GM21390 (cell line): ENCODE measurements around the gene CELF5.
"Not testable (repeated sequence)": the region's sequence is repeated elsewhere in the genome, so short reads cannot be mapped to it uniquely, and the experiment has no call there.

Experiments
- ATAC-seq: cut with Tn5 transposase; IDR thresholded peaks from one replicate; pipeline ENCODE4 v1.9.1; 2021; ENCODE audit not compliant: unreplicated experiment

The CELF5 gene

GRCh38 chr19:3336680-3337523, 112.4 kb downstream of the CELF5 start:
- no peak for ATAC-seq

GRCh38 chr19:3338541-3339181, 114.2 kb downstream of the CELF5 start:
- ATAC-seq, result no peak

GRCh38 chr19:3340340-3340739, 115.9 kb downstream of the CELF5 start:
- ATAC-seq, result no peak

GRCh38 chr19:3342246-3342645, 117.8 kb downstream of the CELF5 start:
- no peak for ATAC-seq

- not testable (repeated sequence) for ATAC-seq
Measured at GRCh38 chr19:3342962-3343361, 118.5 kb downstream of the CELF5 start.

GRCh38 chr19:3343619-3344502, 119.4 kb downstream of the CELF5 start:
- ATAC-seq, result no peak

GRCh38 chr19:3344608-3345598, 120.4 kb downstream of the CELF5 start:
- no peak for ATAC-seq

- ATAC-seq, result no peak
Measured at GRCh38 chr19:3345850-3346460, 121.5 kb downstream of the CELF5 start.
